GM23338 (cell line): ENCODE data around the gene FCSK. TPM values are rescaled to one million over a fixed set of nuclear protein-coding genes. Genes with fewer than 3 reads are reported as not detected.

Experiments used
- ATAC-seq: fragments of 200-7000 bp; cut with Tn5 transposase; 3 replicates; pipeline ENCODE4 v1.9.1; 2020
- DNase-seq: peaks from one replicate; pipeline ENCODE4 v3.0.0-alpha.2; 2015; ENCODE audit warnings: low spot score
- H2AFZ ChIP-seq: fragments of 200-600 bp; sonication (generic); 2 replicates; pipeline ENCODE4 v1.8.0; 2016; ENCODE audit warnings: antibody characterized with exemption, mild to moderate bottlenecking, moderate library complexity
- H3F3A ChIP-seq: fragments of 200-600 bp; sonication (generic); replicated peaks from 2 replicates; pipeline ENCODE4 v1.8.0; 2017; ENCODE audit warnings: antibody characterized with exemption, mixed run types, low read depth
- H3K27ac ChIP-seq: fragments of 200-600 bp; sonication (generic); 2 replicates; pipeline ENCODE4 v1.6.1; 2016; ENCODE audit warnings: low read depth
- H3K27me3 ChIP-seq: fragments of 200-600 bp; sonication (generic); 2 replicates; pipeline ENCODE4 v1.8.0; 2016; ENCODE audit warnings: mild to moderate bottlenecking, mixed run types, moderate library complexity; ENCODE audit not compliant: insufficient read depth
- H3K36me3 ChIP-seq: fragments of 200-600 bp; sonication (generic); 2 replicates; pipeline ENCODE4 v1.8.0; 2016; ENCODE audit warnings: mild to moderate bottlenecking; ENCODE audit not compliant: insufficient read depth
- H3K4me1 ChIP-seq: fragments of 200-600 bp; sonication (generic); 2 replicates; pipeline ENCODE4 v1.8.0; 2016; ENCODE audit warnings: mild to moderate bottlenecking, moderate library complexity; ENCODE audit not compliant: insufficient read depth
- H3K4me2 ChIP-seq: fragments of 200-600 bp; sonication (generic); 2 replicates; pipeline ENCODE4 v1.7.1; 2017; ENCODE audit warnings: mixed run types
- H3K4me3 ChIP-seq: fragments of 200-600 bp; sonication (generic); 2 replicates; pipeline ENCODE4 v1.6.1; 2016; ENCODE audit warnings: mixed run types
- H3K79me2 ChIP-seq: fragments of 200-600 bp; sonication (generic); replicated peaks from 2 replicates; pipeline ENCODE4 v1.8.0; 2017; ENCODE audit warnings: mild to moderate bottlenecking; ENCODE audit not compliant: insufficient read depth
- H3K9me2 ChIP-seq: fragments of 200-600 bp; sonication (generic); 2 replicates; pipeline ENCODE4 v1.8.0; 2017; ENCODE audit not compliant: insufficient read depth
- H4K20me1 ChIP-seq: fragments of 200-600 bp; sonication (generic); replicated peaks from 2 replicates; pipeline ENCODE4 v1.8.0; 2017; ENCODE audit warnings: mild to moderate bottlenecking; ENCODE audit not compliant: insufficient read depth
- H3K27ac Mint-ChIP-seq: 2 replicates; pipeline ENCODE4 v1.8.0; 2020; ENCODE audit warnings: inconsistent platforms, mild to moderate bottlenecking, moderate library complexity, mixed read lengths
- H3K27me3 Mint-ChIP-seq: 3 replicates; pipeline ENCODE4 v1.8.0; 2022; ENCODE audit warnings: low read depth, mild to moderate bottlenecking, moderate library complexity, mixed read lengths, inconsistent platforms; ENCODE audit not compliant: insufficient read depth, poor library complexity
- H3K36me3 Mint-ChIP-seq: 3 replicates; pipeline ENCODE4 v1.8.0; 2021; ENCODE audit warnings: low read depth, mild to moderate bottlenecking, inconsistent platforms, moderate library complexity, mixed read lengths
- H3K4me1 Mint-ChIP-seq: 3 replicates; pipeline ENCODE4 v1.8.0; 2020; ENCODE audit warnings: mild to moderate bottlenecking, inconsistent platforms, mixed read lengths
- H3K4me3 Mint-ChIP-seq: 3 replicates; pipeline ENCODE4 v1.8.0; 2021; ENCODE audit warnings: moderate library complexity, mild to moderate bottlenecking, inconsistent platforms, mixed read lengths
- H3K9me3 Mint-ChIP-seq: 3 replicates; pipeline ENCODE4 v1.8.0; 2020; ENCODE audit warnings: moderate library complexity, mild to moderate bottlenecking, inconsistent platforms, mixed read lengths
- CREB1 ChIP-seq: fragments of 250-450 bp; sonication (Bioruptor Pico); IDR thresholded peaks from 2 replicates; pipeline ENCODE4 v1.5.0; 2020; ENCODE audit warnings: low read depth, mild to moderate bottlenecking, moderate library complexity
- EZH2 ChIP-seq: fragments of 200-600 bp; sonication (generic); IDR thresholded peaks from one replicate; pipeline ENCODE4 v1.8.0; 2017; ENCODE audit warnings: antibody characterized with exemption, mild to moderate bottlenecking, low read depth; ENCODE audit not compliant: unreplicated experiment
- EZH2phosphoT487 ChIP-seq: fragments of 200-600 bp; sonication (generic); IDR thresholded peaks from one replicate; pipeline ENCODE4 v1.8.1; 2018; ENCODE audit warnings: antibody characterized with exemption; ENCODE audit not compliant: unreplicated experiment
- JUNB ChIP-seq: IDR thresholded peaks from one replicate; pipeline ENCODE4 v1.6.1; 2016; ENCODE audit warnings: antibody characterized with exemption; ENCODE audit not compliant: unreplicated experiment
- NANOG ChIP-seq: IDR thresholded peaks from 2 replicates; pipeline ENCODE4 v1.6.1; 2016; ENCODE audit warnings: antibody characterized with exemption, borderline replicate concordance
- POLR2AphosphoS5 ChIP-seq: IDR thresholded peaks from 2 replicates; pipeline ENCODE4 v1.6.1; 2016; ENCODE audit warnings: antibody characterized with exemption, low read depth
- STAT1 ChIP-seq: IDR thresholded peaks from one replicate; pipeline ENCODE4 v1.6.1; 2016; ENCODE audit warnings: antibody characterized with exemption; ENCODE audit not compliant: unreplicated experiment
- ZNF114 ChIP-seq: fragments of 250-450 bp; sonication (Bioruptor Pico); IDR thresholded peaks from 2 replicates; pipeline ENCODE4 v1.5.0; 2020; ENCODE audit warnings: mild to moderate bottlenecking, moderate library complexity
- ZNF331 ChIP-seq: fragments of 250-450 bp; sonication (Bioruptor Pico); IDR thresholded peaks from 2 replicates; pipeline ENCODE4 v1.5.0; 2020; ENCODE audit warnings: low read depth, mild to moderate bottlenecking, moderate library complexity
- polyA plus RNA-seq: library from polyadenylated mRNA; unstranded; fragments of >200 nt; fragmentation: Nextera tagmentation; extraction: Ambion mirVana; gene quantifications from 2 replicates; pipeline ENCODE4 v1.2.1, GENCODE V29; 2016
- total RNA-seq: library from RNA; depleted of rRNA; stranded (reverse); fragments of >200 nt; shearing (Covaris generic); gene quantifications from 2 replicates; pipeline ENCODE4 v1.2.3, GENCODE V29; 2014
- TF ChIP-seq, protein P1 (sequence below), 2 experiments: fragments of 200-600 bp in 1 of 2; sonication (generic) in 1 of 2; conservative IDR thresholded peaks; 2 replicates each; pipeline versions ENCODE4 v1.5.1 to v1.6.1; 2016 to 2017; ENCODE audit warnings: antibody characterized with exemption in 2 of 2, low read depth in 2 of 2, mild to moderate bottlenecking in 2 of 2, moderate library complexity in 1 of 2
- TF ChIP-seq, protein P2 (sequence below): fragments of 250-450 bp; sonication (Bioruptor Pico); IDR thresholded peaks from 2 replicates; pipeline ENCODE4 v1.5.0; 2020; ENCODE audit warnings: mild to moderate bottlenecking, moderate library complexity
- TF ChIP-seq, protein P3 (sequence below): IDR thresholded peaks from one replicate; pipeline ENCODE4 v1.6.1; 2018; ENCODE audit warnings: antibody characterized with exemption; ENCODE audit not compliant: unreplicated experiment
- TF ChIP-seq, protein P4 (sequence below): IDR thresholded peaks from 2 replicates; pipeline ENCODE4 v1.6.1; 2016; ENCODE audit warnings: antibody characterized with exemption

FCSK gene
- total and polyA plus RNA-seq, 2 experiments from 2014 or later = 2.3 to 4.0 TPM

DNA sequence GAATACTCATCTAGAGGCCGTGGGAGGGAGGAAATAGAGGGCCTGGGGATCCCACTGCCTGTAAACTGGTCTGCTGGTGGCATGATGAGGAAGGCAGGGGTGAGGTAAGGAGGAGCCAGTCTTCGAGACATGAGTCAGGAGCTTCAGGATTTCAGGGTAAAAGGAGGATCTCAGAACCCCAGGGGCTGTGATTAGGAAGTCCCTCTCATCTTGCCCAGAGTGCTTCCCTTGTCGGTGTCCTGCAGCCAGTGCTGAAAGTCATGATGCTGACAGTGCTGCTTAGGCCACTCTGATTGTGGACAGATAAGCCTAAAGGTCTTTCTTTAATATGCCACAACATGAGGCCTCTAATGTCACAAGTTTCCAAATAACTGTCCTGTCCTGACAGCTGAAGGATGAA is 39.4 kb downstream of the FCSK start:
- H3K9me2 ChIP-seq = no peaks in the 10 kb centered on the region
- H3K4me1 Mint-ChIP-seq = no peaks in the 10 kb centered on the region
- no peaks in the 10 kb centered on the region for H3K9me3 Mint-ChIP-seq
- no peaks in the 10 kb centered on the region for H3K79me2 ChIP-seq
- no peak overlapping the region for H3K27ac Mint-ChIP-seq
- TF ChIP-seq, protein P1, sequence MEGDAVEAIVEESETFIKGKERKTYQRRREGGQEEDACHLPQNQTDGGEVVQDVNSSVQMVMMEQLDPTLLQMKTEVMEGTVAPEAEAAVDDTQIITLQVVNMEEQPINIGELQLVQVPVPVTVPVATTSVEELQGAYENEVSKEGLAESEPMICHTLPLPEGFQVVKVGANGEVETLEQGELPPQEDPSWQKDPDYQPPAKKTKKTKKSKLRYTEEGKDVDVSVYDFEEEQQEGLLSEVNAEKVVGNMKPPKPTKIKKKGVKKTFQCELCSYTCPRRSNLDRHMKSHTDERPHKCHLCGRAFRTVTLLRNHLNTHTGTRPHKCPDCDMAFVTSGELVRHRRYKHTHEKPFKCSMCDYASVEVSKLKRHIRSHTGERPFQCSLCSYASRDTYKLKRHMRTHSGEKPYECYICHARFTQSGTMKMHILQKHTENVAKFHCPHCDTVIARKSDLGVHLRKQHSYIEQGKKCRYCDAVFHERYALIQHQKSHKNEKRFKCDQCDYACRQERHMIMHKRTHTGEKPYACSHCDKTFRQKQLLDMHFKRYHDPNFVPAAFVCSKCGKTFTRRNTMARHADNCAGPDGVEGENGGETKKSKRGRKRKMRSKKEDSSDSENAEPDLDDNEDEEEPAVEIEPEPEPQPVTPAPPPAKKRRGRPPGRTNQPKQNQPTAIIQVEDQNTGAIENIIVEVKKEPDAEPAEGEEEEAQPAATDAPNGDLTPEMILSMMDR (conservative IDR thresholded peaks at IDR 0.05; ENCODE audit: low read depth in 2 of 2) = no peak
- TF ChIP-seq, protein P2, sequence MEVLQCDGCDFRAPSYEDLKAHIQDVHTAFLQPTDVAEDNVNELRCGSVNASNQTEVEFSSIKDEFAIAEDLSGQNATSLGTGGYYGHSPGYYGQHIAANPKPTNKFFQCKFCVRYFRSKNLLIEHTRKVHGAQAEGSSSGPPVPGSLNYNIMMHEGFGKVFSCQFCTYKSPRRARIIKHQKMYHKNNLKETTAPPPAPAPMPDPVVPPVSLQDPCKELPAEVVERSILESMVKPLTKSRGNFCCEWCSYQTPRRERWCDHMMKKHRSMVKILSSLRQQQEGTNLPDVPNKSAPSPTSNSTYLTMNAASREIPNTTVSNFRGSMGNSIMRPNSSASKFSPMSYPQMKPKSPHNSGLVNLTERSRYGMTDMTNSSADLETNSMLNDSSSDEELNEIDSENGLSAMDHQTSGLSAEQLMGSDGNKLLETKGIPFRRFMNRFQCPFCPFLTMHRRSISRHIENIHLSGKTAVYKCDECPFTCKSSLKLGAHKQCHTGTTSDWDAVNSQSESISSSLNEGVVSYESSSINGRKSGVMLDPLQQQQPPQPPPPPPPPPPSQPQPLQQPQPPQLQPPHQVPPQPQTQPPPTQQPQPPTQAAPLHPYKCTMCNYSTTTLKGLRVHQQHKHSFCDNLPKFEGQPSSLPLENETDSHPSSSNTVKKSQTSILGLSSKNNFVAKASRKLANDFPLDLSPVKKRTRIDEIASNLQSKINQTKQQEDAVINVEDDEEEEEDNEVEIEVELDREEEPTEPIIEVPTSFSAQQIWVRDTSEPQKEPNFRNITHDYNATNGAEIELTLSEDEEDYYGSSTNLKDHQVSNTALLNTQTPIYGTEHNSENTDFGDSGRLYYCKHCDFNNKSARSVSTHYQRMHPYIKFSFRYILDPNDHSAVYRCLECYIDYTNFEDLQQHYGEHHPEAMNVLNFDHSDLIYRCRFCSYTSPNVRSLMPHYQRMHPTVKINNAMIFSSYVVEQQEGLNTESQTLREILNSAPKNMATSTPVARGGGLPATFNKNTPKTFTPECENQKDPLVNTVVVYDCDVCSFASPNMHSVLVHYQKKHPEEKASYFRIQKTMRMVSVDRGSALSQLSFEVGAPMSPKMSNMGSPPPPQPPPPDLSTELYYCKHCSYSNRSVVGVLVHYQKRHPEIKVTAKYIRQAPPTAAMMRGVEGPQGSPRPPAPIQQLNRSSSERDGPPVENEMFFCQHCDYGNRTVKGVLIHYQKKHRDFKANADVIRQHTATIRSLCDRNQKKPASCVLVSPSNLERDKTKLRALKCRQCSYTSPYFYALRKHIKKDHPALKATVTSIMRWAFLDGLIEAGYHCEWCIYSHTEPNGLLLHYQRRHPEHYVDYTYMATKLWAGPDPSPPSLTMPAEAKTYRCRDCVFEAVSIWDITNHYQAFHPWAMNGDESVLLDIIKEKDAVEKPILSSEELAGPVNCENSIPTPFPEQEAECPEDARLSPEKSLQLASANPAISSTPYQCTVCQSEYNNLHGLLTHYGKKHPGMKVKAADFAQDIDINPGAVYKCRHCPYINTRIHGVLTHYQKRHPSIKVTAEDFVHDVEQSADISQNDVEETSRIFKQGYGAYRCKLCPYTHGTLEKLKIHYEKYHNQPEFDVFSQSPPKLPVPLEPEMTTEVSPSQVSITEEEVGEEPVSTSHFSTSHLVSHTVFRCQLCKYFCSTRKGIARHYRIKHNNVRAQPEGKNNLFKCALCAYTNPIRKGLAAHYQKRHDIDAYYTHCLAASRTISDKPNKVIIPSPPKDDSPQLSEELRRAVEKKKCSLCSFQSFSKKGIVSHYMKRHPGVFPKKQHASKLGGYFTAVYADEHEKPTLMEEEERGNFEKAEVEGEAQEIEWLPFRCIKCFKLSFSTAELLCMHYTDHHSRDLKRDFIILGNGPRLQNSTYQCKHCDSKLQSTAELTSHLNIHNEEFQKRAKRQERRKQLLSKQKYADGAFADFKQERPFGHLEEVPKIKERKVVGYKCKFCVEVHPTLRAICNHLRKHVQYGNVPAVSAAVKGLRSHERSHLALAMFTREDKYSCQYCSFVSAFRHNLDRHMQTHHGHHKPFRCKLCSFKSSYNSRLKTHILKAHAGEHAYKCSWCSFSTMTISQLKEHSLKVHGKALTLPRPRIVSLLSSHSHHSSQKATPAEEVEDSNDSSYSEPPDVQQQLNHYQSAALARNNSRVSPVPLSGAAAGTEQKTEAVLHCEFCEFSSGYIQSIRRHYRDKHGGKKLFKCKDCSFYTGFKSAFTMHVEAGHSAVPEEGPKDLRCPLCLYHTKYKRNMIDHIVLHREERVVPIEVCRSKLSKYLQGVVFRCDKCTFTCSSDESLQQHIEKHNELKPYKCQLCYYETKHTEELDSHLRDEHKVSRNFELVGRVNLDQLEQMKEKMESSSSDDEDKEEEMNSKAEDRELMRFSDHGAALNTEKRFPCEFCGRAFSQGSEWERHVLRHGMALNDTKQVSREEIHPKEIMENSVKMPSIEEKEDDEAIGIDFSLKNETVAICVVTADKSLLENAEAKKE (CRISPR knock-in tag) = no peak
- TF ChIP-seq NANOG (no peak), ZNF331 (CRISPR knock-in tag) (no peak), JUNB (no peak), CREB1 (no peak), ZNF114 (CRISPR knock-in tag) (no peak), EZH2phosphoT487 (no peak), EZH2 (no peak), STAT1 (no peak), POLR2AphosphoS5 (no peak)
- TF ChIP-seq, protein P3, sequence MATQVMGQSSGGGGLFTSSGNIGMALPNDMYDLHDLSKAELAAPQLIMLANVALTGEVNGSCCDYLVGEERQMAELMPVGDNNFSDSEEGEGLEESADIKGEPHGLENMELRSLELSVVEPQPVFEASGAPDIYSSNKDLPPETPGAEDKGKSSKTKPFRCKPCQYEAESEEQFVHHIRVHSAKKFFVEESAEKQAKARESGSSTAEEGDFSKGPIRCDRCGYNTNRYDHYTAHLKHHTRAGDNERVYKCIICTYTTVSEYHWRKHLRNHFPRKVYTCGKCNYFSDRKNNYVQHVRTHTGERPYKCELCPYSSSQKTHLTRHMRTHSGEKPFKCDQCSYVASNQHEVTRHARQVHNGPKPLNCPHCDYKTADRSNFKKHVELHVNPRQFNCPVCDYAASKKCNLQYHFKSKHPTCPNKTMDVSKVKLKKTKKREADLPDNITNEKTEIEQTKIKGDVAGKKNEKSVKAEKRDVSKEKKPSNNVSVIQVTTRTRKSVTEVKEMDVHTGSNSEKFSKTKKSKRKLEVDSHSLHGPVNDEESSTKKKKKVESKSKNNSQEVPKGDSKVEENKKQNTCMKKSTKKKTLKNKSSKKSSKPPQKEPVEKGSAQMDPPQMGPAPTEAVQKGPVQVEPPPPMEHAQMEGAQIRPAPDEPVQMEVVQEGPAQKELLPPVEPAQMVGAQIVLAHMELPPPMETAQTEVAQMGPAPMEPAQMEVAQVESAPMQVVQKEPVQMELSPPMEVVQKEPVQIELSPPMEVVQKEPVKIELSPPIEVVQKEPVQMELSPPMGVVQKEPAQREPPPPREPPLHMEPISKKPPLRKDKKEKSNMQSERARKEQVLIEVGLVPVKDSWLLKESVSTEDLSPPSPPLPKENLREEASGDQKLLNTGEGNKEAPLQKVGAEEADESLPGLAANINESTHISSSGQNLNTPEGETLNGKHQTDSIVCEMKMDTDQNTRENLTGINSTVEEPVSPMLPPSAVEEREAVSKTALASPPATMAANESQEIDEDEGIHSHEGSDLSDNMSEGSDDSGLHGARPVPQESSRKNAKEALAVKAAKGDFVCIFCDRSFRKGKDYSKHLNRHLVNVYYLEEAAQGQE = no peak
- TF ChIP-seq, protein P4, sequence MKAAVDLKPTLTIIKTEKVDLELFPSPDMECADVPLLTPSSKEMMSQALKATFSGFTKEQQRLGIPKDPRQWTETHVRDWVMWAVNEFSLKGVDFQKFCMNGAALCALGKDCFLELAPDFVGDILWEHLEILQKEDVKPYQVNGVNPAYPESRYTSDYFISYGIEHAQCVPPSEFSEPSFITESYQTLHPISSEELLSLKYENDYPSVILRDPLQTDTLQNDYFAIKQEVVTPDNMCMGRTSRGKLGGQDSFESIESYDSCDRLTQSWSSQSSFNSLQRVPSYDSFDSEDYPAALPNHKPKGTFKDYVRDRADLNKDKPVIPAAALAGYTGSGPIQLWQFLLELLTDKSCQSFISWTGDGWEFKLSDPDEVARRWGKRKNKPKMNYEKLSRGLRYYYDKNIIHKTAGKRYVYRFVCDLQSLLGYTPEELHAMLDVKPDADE = no peak
- H3K4me3 Mint-ChIP-seq = no peak overlapping the region
- H3K4me3 ChIP-seq = no peak overlapping the region
- no peak overlapping the region for H3K27ac ChIP-seq
- peaks cover 1% of the 10 kb centered on the region for H3K27me3 Mint-ChIP-seq
- no peaks in the 10 kb centered on the region for H3K4me1 ChIP-seq
- H3F3A ChIP-seq = no peaks in the 10 kb centered on the region
- no peak overlapping the region for H3K4me2 ChIP-seq
- ATAC-seq = no peak
- DNase-seq = no peak
- H2AFZ ChIP-seq = no peak overlapping the region
- no peaks in the 10 kb centered on the region for H3K27me3 ChIP-seq
- H3K36me3 ChIP-seq = peaks cover 2% of the 10 kb centered on the region
- H3K36me3 Mint-ChIP-seq = peaks cover 15% of the 10 kb centered on the region
- peaks cover 4% of the 10 kb centered on the region; the same call in 1 of the 2 replicates for H4K20me1 ChIP-seq
